ENCODE data around the gene TRNP1. TPM values are rescaled to one million over a fixed set of nuclear protein-coding genes. Genes with fewer than 3 reads are reported as not detected.

Gene TRNP1
- 10 to 100 TPM in 1 of 2 donors, 1 to 10 TPM in 1; 1.3 to 10.0 TPM for total RNA-seq
- polyA plus RNA-seq = 1 to 10 TPM in 1 of 2 donors, under 1 TPM in 1; 0.97 to 3.5 TPM

- Histone ChIP-seq H3K27ac (ENCODE audit: low read depth in 1 of 2, low read length in 2 of 2) (no peak within 1 kb of the TSS), H3K4me1 (ENCODE audit: control insufficient read depth in 4 of 4, insufficient read depth in 4 of 4, low read length in 3 of 4) (peaks cover 7 to 22% (median 14%) of the 10 kb centered on the region in 4 donors), H3K4me3 (ENCODE audit: low read depth in 1 of 3, low read length in 3 of 3) (peak within 1 kb of the TSS in 2 of 3 donors; percentile 5 to 65), H3K27me3 (ENCODE audit: control insufficient read depth in 4 of 4, insufficient read depth in 4 of 4, low read length in 3 of 4) (no peaks in the 10 kb centered on the region), H3K9me3 (ENCODE audit: control insufficient read depth in 4 of 4, low read length in 3 of 4) (no peaks in the 10 kb centered on the region), H3K36me3 (ENCODE audit: control insufficient read depth in 4 of 4, insufficient read depth in 3 of 4, low read depth in 1 of 4, low read length in 3 of 4) (no peaks in the 10 kb centered on the region), H3K9ac (ENCODE audit: low read depth in 1 of 2, low read length in 2 of 2) (no peak within 1 kb of the TSS)
- TF ChIP-seq MAX (IDR thresholded peaks at IDR 0.05) (no peak), HNF4G (IDR thresholded peaks at IDR 0.05) (no peak), YY1 (IDR thresholded peaks at IDR 0.05) (no peak), EGR1 (IDR thresholded peaks at IDR 0.05; ENCODE audit: low read depth in 2 of 2) (no peak), FOXA1 (IDR thresholded peaks at IDR 0.05) (no peak), JUND (IDR thresholded peaks at IDR 0.05) (no peak), TAF1 (conservative IDR thresholded peaks at IDR 0.05) (no peak), RXRA (IDR thresholded peaks at IDR 0.05) (no peak), CTCF (IDR thresholded peaks at IDR 0.05; ENCODE audit: low read depth, low read length, missing input control) (no peak)
- peak; percentile 87 for DNase-seq (ENCODE audit: low spot score)
- WGBS = 2% methylated on average over 61 of the region's 61 CpGs
Measured at GRCh38 chr1:26993237-26994019, at the start of gene TRNP1. Gene TRNP1, plus strand, starts transcription at chr1:26993692. Its CDS starts 95 bp downstream, at chr1:26993787.

GRCh38 chr1:26945138-26945537 lies 48.4 kb upstream of the TRNP1 start:
- DNase-seq (ENCODE audit: low spot score) = no peak

More at GRCh38 chr1:26945138-26945537, 48.4 kb upstream of the TRNP1 start:
- peaks cover 31 to 69% (median 57%) of the 10 kb centered on the region in 4 donors for H3K4me1 ChIP-seq (ENCODE audit: control insufficient read depth in 4 of 4, insufficient read depth in 4 of 4, low read length in 3 of 4)
- peaks cover 5 to 15% (median 10%) of the 10 kb centered on the region in 4 donors for H3K36me3 ChIP-seq (ENCODE audit: control insufficient read depth in 4 of 4, insufficient read depth in 3 of 4, low read depth in 1 of 4, low read length in 3 of 4)
- H3K27ac ChIP-seq (ENCODE audit: low read depth in 1 of 2, low read length in 2 of 2) = peak overlapping the region; percentile 9 to 61
- H3K27me3 ChIP-seq (ENCODE audit: control insufficient read depth in 4 of 4, insufficient read depth in 4 of 4, low read length in 3 of 4) = no peaks in the 10 kb centered on the region
- 39% methylated on average over 2 of the region's 2 CpGs for WGBS
- no peak overlapping the region for H3K9ac ChIP-seq (ENCODE audit: low read depth in 1 of 2, low read length in 2 of 2)
- no peaks in the 10 kb centered on the region for H3K9me3 ChIP-seq (ENCODE audit: control insufficient read depth in 4 of 4, low read length in 3 of 4)
- TF ChIP-seq EGR1 (IDR thresholded peaks at IDR 0.05; ENCODE audit: low read depth in 2 of 2) = no peak
- TF ChIP-seq ZBTB33 (IDR thresholded peaks at IDR 0.05) = no peak
- TF ChIP-seq FOXA1 (IDR thresholded peaks at IDR 0.05) = no peak
- TF ChIP-seq YY1 (IDR thresholded peaks at IDR 0.05) = no peak
- peak overlapping the region in 1 of 3 donors; percentile 23 for H3K4me3 ChIP-seq (ENCODE audit: low read depth in 1 of 3, low read length in 3 of 3)
